ENCODE results near the gene VSIR.
A peak's percentile ranks its signal among the peaks of the same experiment; 100 is the strongest.

GRCh38 chr10:71773221-71773971 is at the start of gene VSIR:
- TF ChIP-seq CTCF (IDR thresholded peaks at IDR 0.05; ENCODE audit: insufficient read depth, low read length) (peak; percentile 66), REST (IDR thresholded peaks at IDR 0.05; ENCODE audit: insufficient replicate concordance, low read depth) (no peak), POLR2AphosphoS5 (IDR thresholded peaks at IDR 0.05; ENCODE audit: low read depth) (0 out of 2 replicates have a peak, but pooled peaks have one; percentile 60), GABPA (IDR thresholded peaks at IDR 0.05; ENCODE audit: low read depth) (no peak)

Data from HL-60 (cell line).